Upper lobe of left lung (tissue), 6 donors: ENCODE measurements around the gene IL17RE. TPM values are rescaled to one million over a fixed set of nuclear protein-coding genes. Genes with fewer than 3 reads are reported as not detected.

Experiments
- ATAC-seq, 2 donors: fragments of 200-7000 bp; cut with Tn5 transposase; one replicate each; pipeline ENCODE4 v1.9.1; 2022; ENCODE audit warnings: mild to moderate bottlenecking in 2 of 2, moderate library complexity in 2 of 2; ENCODE audit not compliant: low FRiP score in 2 of 2
- DNase-seq, 2 donors: peaks; one replicate each; pipeline ENCODE4 v3.0.0-alpha.2; 2019 to 2020
- H3K27ac ChIP-seq, 4 donors: fragments of 200-600 bp; sonication (generic); one replicate each; pipeline ENCODE4 v1.5.1; 2016 to 2019
- H3K27me3 ChIP-seq, 4 donors: fragments of 200-600 bp; sonication (generic); one replicate each; pipeline ENCODE4 v1.5.1; 2017 to 2019
- H3K36me3 ChIP-seq, 4 donors: fragments of 200-600 bp; sonication (generic); one replicate each; pipeline ENCODE4 v1.5.1; 2016 to 2019
- H3K4me1 ChIP-seq, 4 donors: fragments of 200-600 bp; sonication (generic); one replicate each; pipeline ENCODE4 v1.5.1; 2018 to 2019
- H3K4me3 ChIP-seq, 4 donors: fragments of 200-600 bp; sonication (generic); one replicate each; pipeline ENCODE4 v1.5.1; 2017 to 2019; ENCODE audit warnings: mild to moderate bottlenecking in 2 of 4, moderate library complexity in 1 of 4
- H3K9me3 ChIP-seq, 4 donors: fragments of 200-600 bp; sonication (generic); one replicate each; pipeline ENCODE4 v1.5.1; 2018 to 2019
- CTCF ChIP-seq, 6 experiments: fragments of 450-650 bp in 4 of 6; fragments of 200-600 bp in 2 of 6; sonication (generic) in 2 of 6; IDR thresholded peaks; one replicate each; pipeline ENCODE4 v1.5.1; 2016 to 2019; ENCODE audit warnings: antibody characterized with exemption in 6 of 6
- EP300 ChIP-seq, 4 donors: sonication (generic); formaldehyde crosslinking; IDR thresholded peaks; one replicate each; pipeline ENCODE4 v1.5.1; 2017; ENCODE audit warnings: antibody characterized with exemption in 4 of 4, control low read depth in 2 of 4
- POLR2A ChIP-seq, 4 donors: fragments of 450-650 bp; IDR thresholded peaks; one replicate each; pipeline ENCODE4 v1.5.1; 2016 to 2017; ENCODE audit warnings: antibody characterized with exemption in 4 of 4, mild to moderate bottlenecking in 2 of 4
- POLR2AphosphoS5 ChIP-seq, 2 donors: sonication (generic); formaldehyde crosslinking; IDR thresholded peaks; one replicate each; pipeline ENCODE4 v1.5.1; 2017; ENCODE audit warnings: antibody characterized with exemption in 2 of 2
- WGBS, 2 donors: methylation state at CpG; one replicate each; pipeline ENCODE4 v1.1.5; 2017 to 2018; 5-methylcytosine and 5-hydroxymethylcytosine counted together
- total RNA-seq, 6 donors: library from RNA; depleted of rRNA in 4 of 6; stranded (reverse); fragments of >200 nt in 4 of 6; gene quantifications; one replicate each; pipeline versions ENCODE4 v1.1.0 to v1.2.1, GENCODE V29; 2016 to 2021
- donor health status: DM: no; HTN: no; CAD: no; lungs with moderate emphysema.
- donor health status: DM: no; HTN: yes; CAD: no; lungs with severe emphysema.

IL17RE gene
- total RNA-seq, 6 donors from 2014 or later, result 16.1 to 44.8 (median 27.0) TPM

DNA sequence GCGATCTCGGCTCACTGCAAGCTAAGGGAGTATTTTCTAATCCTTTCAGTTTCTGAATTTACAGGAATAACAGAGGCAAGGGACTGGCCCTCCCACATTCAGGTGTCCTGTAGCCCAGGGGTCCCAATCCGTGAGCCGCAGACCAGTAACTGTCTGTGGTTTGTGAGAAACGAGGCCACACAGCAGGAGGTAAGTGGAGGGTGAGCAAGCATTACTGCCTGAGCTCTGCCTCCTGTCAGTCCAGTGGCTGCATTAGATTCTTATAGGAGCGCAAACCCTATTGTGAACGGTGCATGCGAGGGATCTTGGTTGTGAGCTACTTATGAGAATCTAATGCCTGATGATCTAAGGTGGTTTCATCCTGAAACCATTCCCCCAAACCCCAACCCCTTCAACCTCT, 9.2 kb downstream of the IL17RE start:
- no peak overlapping the region for H3K27ac ChIP-seq
- ATAC-seq, result no peak
- no peaks in the 10 kb centered on the region for H3K27me3 ChIP-seq
- H3K4me1 ChIP-seq, result peaks cover 29 to 56% (median 33%) of the 10 kb centered on the region in 4 donors
- no peak overlapping the region for H3K4me3 ChIP-seq
- DNase-seq, result no peak
- H3K9me3 ChIP-seq, result no peaks in the 10 kb centered on the region
- TF ChIP-seq EP300 (IDR thresholded peaks at IDR 0.05) (no peak), CTCF (IDR thresholded peaks at IDR 0.05) (no peak), POLR2AphosphoS5 (IDR thresholded peaks at IDR 0.05) (no peak), POLR2A (IDR thresholded peaks at IDR 0.05) (no peak)
- WGBS, 2 donors, result 65 to 74% methylated on average over 8 of the region's 8 CpGs
- peaks cover 0 to 5% (median 0%) of the 10 kb centered on the region in 4 donors for H3K36me3 ChIP-seq

DNA sequence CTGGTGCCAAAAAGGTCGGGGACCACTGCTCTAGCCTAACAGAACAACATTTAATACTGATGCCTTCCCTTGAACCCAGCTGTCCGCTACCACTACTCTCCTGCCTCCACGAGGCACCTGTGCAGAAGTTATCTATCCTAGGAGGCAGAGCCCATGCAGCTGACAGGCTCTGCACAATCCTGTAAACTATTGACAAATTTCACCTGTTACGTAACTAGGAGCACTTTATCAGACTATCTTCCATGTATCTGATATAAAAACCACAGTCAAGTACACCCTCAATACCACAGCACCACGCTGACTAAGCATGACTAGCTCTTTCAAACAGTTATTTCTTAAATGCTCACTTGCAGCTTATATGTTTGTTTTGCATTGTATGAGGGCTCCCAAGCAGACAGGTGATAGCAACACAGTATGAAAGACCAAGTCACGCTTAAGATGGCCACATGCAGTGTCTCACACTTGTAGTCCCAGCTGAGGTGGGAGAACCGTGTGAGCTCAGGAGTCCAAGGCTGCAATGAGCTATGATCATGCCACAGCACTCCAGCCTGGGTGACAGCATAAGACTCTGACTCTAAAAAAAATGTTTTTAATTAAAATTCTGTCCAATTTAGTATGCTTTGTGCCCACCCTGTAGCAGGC, 9.8 kb downstream of the IL17RE start:
- no peak overlapping the region for H3K4me3 ChIP-seq
- no peaks in the 10 kb centered on the region for H3K9me3 ChIP-seq
- H3K27ac ChIP-seq, result no peak overlapping the region
- WGBS, 2 donors, result 61 to 65% methylated on average over 7 of the region's 7 CpGs
- ATAC-seq, result no peak
- no peaks in the 10 kb centered on the region for H3K27me3 ChIP-seq
- H3K4me1 ChIP-seq, result peaks cover 33 to 62% (median 37%) of the 10 kb centered on the region in 4 donors
- no peak for TF ChIP-seq POLR2A (IDR thresholded peaks at IDR 0.05)
- TF ChIP-seq POLR2AphosphoS5 (IDR thresholded peaks at IDR 0.05), result no peak
- no peak for TF ChIP-seq EP300 (IDR thresholded peaks at IDR 0.05)
- no peak for TF ChIP-seq CTCF (IDR thresholded peaks at IDR 0.05)
- DNase-seq, result no peak
- peaks cover 0 to 1% (median 0%) of the 10 kb centered on the region in 4 donors for H3K36me3 ChIP-seq

- H3K36me3 ChIP-seq, result no peaks in the 10 kb centered on the region
- H3K27ac ChIP-seq, result no peak overlapping the region
- no peak for ATAC-seq
- no peaks in the 10 kb centered on the region for H3K27me3 ChIP-seq
- H3K4me3 ChIP-seq, result no peak overlapping the region
- WGBS, 2 donors, result 75 to 93% methylated on average over 3 to 5 of the region's 5 CpGs
- no peaks in the 10 kb centered on the region for H3K9me3 ChIP-seq
- H3K4me1 ChIP-seq, result peaks cover 37 to 66% (median 43%) of the 10 kb centered on the region in 4 donors
- no peak for DNase-seq
- TF ChIP-seq POLR2AphosphoS5 (IDR thresholded peaks at IDR 0.05) (no peak), POLR2A (IDR thresholded peaks at IDR 0.05) (no peak), CTCF (IDR thresholded peaks at IDR 0.05) (no peak), EP300 (IDR thresholded peaks at IDR 0.05) (no peak)
Observed at GRCh38 chr3:9913601-9914000, 11.0 kb downstream of the IL17RE start.

- DNase-seq (no peak), ATAC-seq (no peak)
- TF ChIP-seq POLR2AphosphoS5 (IDR thresholded peaks at IDR 0.05) (no peak), POLR2A (IDR thresholded peaks at IDR 0.05) (no peak), EP300 (IDR thresholded peaks at IDR 0.05) (no peak), CTCF (IDR thresholded peaks at IDR 0.05) (no peak)
- H3K36me3 ChIP-seq, result no peaks in the 10 kb centered on the region
- no peaks in the 10 kb centered on the region for H3K9me3 ChIP-seq
- peaks cover 33 to 62% (median 41%) of the 10 kb centered on the region in 4 donors for H3K4me1 ChIP-seq
- H3K27me3 ChIP-seq, result no peaks in the 10 kb centered on the region
- peak overlapping the region in 1 of 4 donors; percentile 89 for H3K27ac ChIP-seq
- no peak overlapping the region for H3K4me3 ChIP-seq
- 60 to 67% methylated on average over 1 of the region's 1 CpG for WGBS, 2 donors
Observed at GRCh38 chr3:9914011-9914410, 11.4 kb downstream of the IL17RE start.
